AG10803 (cell line): ENCODE measurements around the gene TMC2.

Source experiments
- DNase-seq: peaks from one replicate; pipeline ENCODE4 v3.0.0; 2010; ENCODE audit warnings: low read depth
- H3K4me3 ChIP-seq: 2 replicates; pipeline ENCODE4 v1.5.1; 2011; ENCODE audit warnings: mild to moderate bottlenecking, low read length, control low read depth
- CTCF ChIP-seq: conservative IDR thresholded peaks from 2 replicates; pipeline ENCODE4 v1.5.1; 2011; ENCODE audit warnings: mild to moderate bottlenecking, low read length, control low read depth, inconsistent platforms

TMC2 gene

GRCh38 chr20:2617099-2617714 lies 80.8 kb downstream of the TMC2 start:
- no peak overlapping the region for H3K4me3 ChIP-seq
- DNase-seq: no peak
- no peak for TF ChIP-seq CTCF

GRCh38 chr20:2618815-2619214 lies 82.4 kb downstream of the TMC2 start:
- TF ChIP-seq CTCF: no peak

GRCh38 chr20:2619337-2619736 lies 83.0 kb downstream of the TMC2 start:
- no peak for DNase-seq
- no peak for TF ChIP-seq CTCF
- H3K4me3 ChIP-seq: no peak overlapping the region

More at GRCh38 chr20:2618815-2619214, 82.4 kb downstream of the TMC2 start:
- H3K4me3 ChIP-seq: no peak overlapping the region
- DNase-seq: no peak

GRCh38 chr20:2619961-2620595 lies 83.7 kb downstream of the TMC2 start:
- DNase-seq: no peak
- no peak for TF ChIP-seq CTCF
- no peak overlapping the region for H3K4me3 ChIP-seq

- no peak for TF ChIP-seq CTCF
Observed at GRCh38 chr20:2624190-2624589, 87.8 kb downstream of the TMC2 start.

GRCh38 chr20:2625062-2625461 lies 88.7 kb downstream of the TMC2 start:
- no peak overlapping the region for H3K4me3 ChIP-seq
- TF ChIP-seq CTCF: no peak
- no peak for DNase-seq

More at GRCh38 chr20:2624190-2624589, 87.8 kb downstream of the TMC2 start:
- no peak overlapping the region for H3K4me3 ChIP-seq
- DNase-seq: no peak
